HCT116 (cell line): ENCODE measurements around the gene GALNT18. TPM values are rescaled to one million over a fixed set of nuclear protein-coding genes. Genes with fewer than 3 reads are reported as not detected.

Experiments
- ATAC-seq: fragments of 200-7000 bp; cut with Tn5 transposase; 2 replicates; pipeline ENCODE4 v1.9.1; 2020; ENCODE audit warnings: mild to moderate bottlenecking, moderate library complexity
- BruUV-seq: library from RNA; stranded (reverse); fragments of 400-500 nt; replicated peaks from 2 replicates; lab custom pipeline; 2021; lab: Mats Ljungman, UMichigan
- CTCF ChIA-PET: fragments of 300-600 bp; sonication (Branson Sonifier 250); formaldehyde crosslinking; loops from one replicate; lab custom pipeline; 2021; ENCODE audit warnings: antibody characterized with exemption; lab: Charles Lee
- POLR2A ChIA-PET: fragments of 300-600, 350-600 bp; sonication (Branson Sonifier 250); formaldehyde crosslinking; loops from one replicate; lab custom pipeline; 2021; ENCODE audit warnings: antibody characterized with exemption; lab: Charles Lee
- RAD21 ChIA-PET, 2 experiments: fragments of 300-600 bp; sonication (Branson Sonifier 250); formaldehyde crosslinking; loops; one replicate each; lab custom pipeline; 2023; ENCODE audit warnings: low total read pairs in 2 of 2; ENCODE audit not compliant: uncharacterized antibody in 2 of 2, unreplicated experiment in 2 of 2, low non-redundant PET in 1 of 2; lab: Charles Lee
- DNase-seq: peaks from one replicate; pipeline ENCODE4 v3.0.0-alpha.2; 2010; ENCODE audit warnings: low read depth, low spot score
- H2AFZ ChIP-seq: fragments of 200-600 bp; shearing (Covaris generic), sonication (generic); 2 replicates; pipeline ENCODE4 v1.6.1; 2017; ENCODE audit warnings: low read depth, mixed run types, mixed read lengths, antibody characterized with exemption, low read length; ENCODE audit not compliant: poor library complexity, severe bottlenecking
- H3K27ac ChIP-seq: 2 replicates; pipeline ENCODE4 v1.5.1; 2012; ENCODE audit warnings: low read depth, low read length
- H3K27me3 ChIP-seq: fragments of 200-600 bp; sonication (generic); 2 replicates; pipeline ENCODE4 v1.6.1; 2016; ENCODE audit warnings: mixed run types, low read length, mixed read lengths; ENCODE audit not compliant: insufficient read depth
- H3K36me3 ChIP-seq, 2 experiments: fragments of 200-500 bp in 1 of 2; fragments of 200-600 bp in 1 of 2; sonication (Bioruptor generic) in 1 of 2; sonication (generic) in 1 of 2; 2 replicates each; pipeline versions ENCODE4 v1.5.1 to v1.6.1; 2014 to 2016; ENCODE audit warnings: low read length in 2 of 2, inconsistent platforms in 1 of 2, mixed read lengths in 1 of 2, mixed run types in 1 of 2; ENCODE audit not compliant: insufficient read depth in 2 of 2, control insufficient read depth in 1 of 2
- H3K4me1 ChIP-seq, 2 experiments: fragments of 200-600 bp in 1 of 2; sonication (generic) in 1 of 2; 2 replicates each; pipeline versions ENCODE4 v1.5.1 to v1.6.1; 2012 to 2017; ENCODE audit warnings: low read length in 2 of 2, inconsistent platforms in 1 of 2, mild to moderate bottlenecking in 1 of 2, mixed read lengths in 1 of 2, mixed run types in 1 of 2, moderate library complexity in 1 of 2; ENCODE audit not compliant: insufficient read depth in 2 of 2, control insufficient read depth in 1 of 2
- H3K4me2 ChIP-seq: fragments of 200-600 bp; sonication (generic); 2 replicates; pipeline ENCODE4 v1.6.1; 2017; ENCODE audit warnings: mixed run types, low read length, mixed read lengths
- H3K4me3 ChIP-seq, 2 experiments: fragments of 200-600 bp in 1 of 2; sonication (generic) in 1 of 2; replicated peaks in 1 of 2; 2 replicates each; pipeline ENCODE4 v1.5.1; 2011 to 2016; ENCODE audit warnings: low read length in 2 of 2, control low read depth in 1 of 2, low read depth in 1 of 2, mild to moderate bottlenecking in 1 of 2, mixed read lengths in 1 of 2, mixed run types in 1 of 2
- H3K79me2 ChIP-seq: fragments of 200-600 bp; sonication (generic); 2 replicates; pipeline ENCODE4 v1.6.1; 2017; ENCODE audit warnings: mild to moderate bottlenecking, mixed run types, low read length, moderate library complexity, mixed read lengths; ENCODE audit not compliant: insufficient read depth
- H3K9ac ChIP-seq: fragments of 200-600 bp; sonication (generic); 2 replicates; pipeline ENCODE4 v1.6.1; 2016; ENCODE audit warnings: low read length, mixed read lengths
- H3K9me2 ChIP-seq: fragments of 200-600 bp; sonication (generic), shearing (Covaris generic); 2 replicates; pipeline ENCODE4 v1.6.1; 2017; ENCODE audit warnings: mixed run types, mild to moderate bottlenecking, moderate library complexity; ENCODE audit not compliant: insufficient read depth
- H3K9me3 ChIP-seq, 2 experiments: fragments of 200-500 bp in 1 of 2; fragments of 200-600 bp in 1 of 2; sonication (Bioruptor generic) in 1 of 2; sonication (generic) in 1 of 2; 2 replicates each; pipeline ENCODE4 v1.6.1; 2014 to 2017; ENCODE audit warnings: low read length in 2 of 2, mixed read lengths in 2 of 2, inconsistent platforms in 1 of 2, low read depth in 1 of 2, mild to moderate bottlenecking in 1 of 2, mixed run types in 1 of 2, moderate library complexity in 1 of 2; ENCODE audit not compliant: control insufficient read depth in 1 of 2, insufficient read depth in 1 of 2
- H4K20me1 ChIP-seq: fragments of 200-600 bp; sonication (generic), shearing (Covaris generic); 2 replicates; pipeline ENCODE4 v1.6.1; 2017; ENCODE audit warnings: mixed run types, mild to moderate bottlenecking, moderate library complexity; ENCODE audit not compliant: insufficient read depth
- ATF3 ChIP-seq: IDR thresholded peaks from 2 replicates; pipeline ENCODE4 v1.6.1; 2012
- CBX3 ChIP-seq: IDR thresholded peaks from 2 replicates; pipeline ENCODE4 v1.6.1; 2012; ENCODE audit warnings: low read depth
- CTCF ChIP-seq, 3 experiments: fragments of 200-600 bp in 1 of 3; sonication (generic) in 1 of 3; IDR thresholded peaks in 2 of 3; conservative IDR thresholded peaks in 1 of 3; 2 replicates each; pipeline ENCODE4 v1.5.1; 2012 to 2017; ENCODE audit warnings: low read depth in 2 of 3, low read length in 2 of 3, antibody characterized with exemption in 1 of 3, borderline replicate concordance in 1 of 3, control low read depth in 1 of 3, mild to moderate bottlenecking in 1 of 3, mixed read lengths in 1 of 3, mixed run types in 1 of 3, moderate library complexity in 1 of 3; ENCODE audit not compliant: insufficient read depth in 1 of 3
- MAX ChIP-seq: IDR thresholded peaks from 2 replicates; pipeline ENCODE4 v1.6.1; 2012
- POLR2A ChIP-seq: IDR thresholded peaks from 2 replicates; pipeline ENCODE4 v1.7.0; 2011; ENCODE audit warnings: borderline replicate concordance; ENCODE audit not compliant: insufficient read depth, insufficient read length; ENCODE audit errors: extremely low read depth
- RAD21 ChIP-seq: IDR thresholded peaks from 2 replicates; pipeline ENCODE4 v1.6.1; 2012; ENCODE audit warnings: low read depth, mild to moderate bottlenecking
- SP1 ChIP-seq: IDR thresholded peaks from 2 replicates; pipeline ENCODE4 v1.6.1; 2012; ENCODE audit warnings: low read depth
- TCF7L2 ChIP-seq: IDR thresholded peaks from 2 replicates; pipeline ENCODE4 v1.7.0; 2011; ENCODE audit warnings: borderline replicate concordance, inconsistent platforms; ENCODE audit not compliant: insufficient read depth, insufficient read length; ENCODE audit errors: extremely low read depth
- YY1 ChIP-seq: IDR thresholded peaks from 2 replicates; pipeline ENCODE4 v1.6.1; 2011; ENCODE audit warnings: low read length, low read depth, moderate library complexity, mild to moderate bottlenecking; ENCODE audit not compliant: insufficient replicate concordance; ENCODE audit errors: extremely low read depth
- ZNF274 ChIP-seq: fragments of 200-500 bp; sonication (Bioruptor generic); IDR thresholded peaks from 2 replicates; pipeline ENCODE4 v1.6.1; 2014; ENCODE audit warnings: mild to moderate bottlenecking, low read depth, low read length, inconsistent platforms
- intact Hi-C: fragments of 100-400 bp; cut with micrococcal nuclease; formaldehyde crosslinking; loops from 2 replicates; pipeline ENCODE4 v1.10.0; 2022
- total RNA-seq: library from RNA; stranded (reverse); gene quantifications from one replicate; pipeline ENCODE4 v1.2.1, GENCODE V29; 2021; ENCODE audit not compliant: unreplicated experiment

Gene GALNT18
- total RNA-seq, 1 experiment from 2014 or later: 19.9 TPM

- ATAC-seq (no peak), DNase-seq (no peak)
- no peaks in the 10 kb centered on the region for H3K27me3 ChIP-seq
- POLR2A ChIA-PET: no interaction called here
- no peak overlapping the region for H3K9ac ChIP-seq
- CTCF ChIA-PET: no interaction called here
- BruUV-seq: no TSS peak
- RAD21 ChIA-PET: no interaction called here
- H3K4me1 ChIP-seq: no peaks in the 10 kb centered on the region
- H3K4me2 ChIP-seq: no peak overlapping the region
- H3K79me2 ChIP-seq: no peaks in the 10 kb centered on the region
- no peaks in the 10 kb centered on the region for H3K9me2 ChIP-seq
- no peaks in the 10 kb centered on the region for H3K36me3 ChIP-seq
- no peak for TF ChIP-seq CTCF (IDR thresholded peaks at IDR 0.05 in 2 of 3, conservative IDR thresholded peaks at IDR 0.05 in 1 of 3; ENCODE audit: borderline replicate concordance in 1 of 3, insufficient read depth in 1 of 3, low read depth in 2 of 3, low read length in 2 of 3)
- TF ChIP-seq MAX: no peak
- no peak for TF ChIP-seq TCF7L2
- no peak for TF ChIP-seq POLR2A
- no peak for TF ChIP-seq CBX3
- no peak for TF ChIP-seq SP1
- no peak for TF ChIP-seq RAD21
- TF ChIP-seq YY1: no peak
- no peak for TF ChIP-seq ATF3
- TF ChIP-seq ZNF274: no peak
- intact Hi-C loops: no loop called here
- H3K27ac ChIP-seq: no peak overlapping the region
- no peaks in the 10 kb centered on the region for H3K9me3 ChIP-seq
- no peak overlapping the region for H2AFZ ChIP-seq
- H3K4me3 ChIP-seq: no peak overlapping the region
- no peaks in the 10 kb centered on the region for H4K20me1 ChIP-seq
Measured at GRCh38 chr11:11380340-11380739, 241.5 kb downstream of the GALNT18 start.
